ENCODE measurements around the gene CCDC93. TPM values are rescaled to one million over a fixed set of nuclear protein-coding genes. Genes with fewer than 3 reads are reported as not detected.

CCDC93 gene
- total RNA-seq, 6 donors from 2014 or later = 19.6 to 141 (median 38.8) TPM

GRCh38 chr2:118059919-118060478, 46.1 kb upstream of the CCDC93 start:
- H3K27me3 ChIP-seq = no peaks in the 10 kb centered on the region
- ATAC-seq (ENCODE audit: low FRiP score in 2 of 2) (peak in 1 of 2 donors; percentile 72), DNase-seq (no peak)
- H3K9me3 ChIP-seq = no peaks in the 10 kb centered on the region
- TF ChIP-seq POLR2AphosphoS5 (IDR thresholded peaks at IDR 0.05) (no peak), EP300 (IDR thresholded peaks at IDR 0.05) (no peak), POLR2A (IDR thresholded peaks at IDR 0.05) (no peak)
- TF ChIP-seq, protein P1, sequence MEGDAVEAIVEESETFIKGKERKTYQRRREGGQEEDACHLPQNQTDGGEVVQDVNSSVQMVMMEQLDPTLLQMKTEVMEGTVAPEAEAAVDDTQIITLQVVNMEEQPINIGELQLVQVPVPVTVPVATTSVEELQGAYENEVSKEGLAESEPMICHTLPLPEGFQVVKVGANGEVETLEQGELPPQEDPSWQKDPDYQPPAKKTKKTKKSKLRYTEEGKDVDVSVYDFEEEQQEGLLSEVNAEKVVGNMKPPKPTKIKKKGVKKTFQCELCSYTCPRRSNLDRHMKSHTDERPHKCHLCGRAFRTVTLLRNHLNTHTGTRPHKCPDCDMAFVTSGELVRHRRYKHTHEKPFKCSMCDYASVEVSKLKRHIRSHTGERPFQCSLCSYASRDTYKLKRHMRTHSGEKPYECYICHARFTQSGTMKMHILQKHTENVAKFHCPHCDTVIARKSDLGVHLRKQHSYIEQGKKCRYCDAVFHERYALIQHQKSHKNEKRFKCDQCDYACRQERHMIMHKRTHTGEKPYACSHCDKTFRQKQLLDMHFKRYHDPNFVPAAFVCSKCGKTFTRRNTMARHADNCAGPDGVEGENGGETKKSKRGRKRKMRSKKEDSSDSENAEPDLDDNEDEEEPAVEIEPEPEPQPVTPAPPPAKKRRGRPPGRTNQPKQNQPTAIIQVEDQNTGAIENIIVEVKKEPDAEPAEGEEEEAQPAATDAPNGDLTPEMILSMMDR (IDR thresholded peaks at IDR 0.05) = no peak
- H3K4me1 ChIP-seq = peaks cover 0 to 6% (median 0%) of the 10 kb centered on the region in 4 donors
- 53 to 54% methylated on average over 4 of the region's 4 CpGs for WGBS, 2 donors
- H3K36me3 ChIP-seq = no peaks in the 10 kb centered on the region
- H3K27ac ChIP-seq = peak overlapping the region in 2 of 4 donors; percentile 3 to 60
- H3K4me3 ChIP-seq = no peak overlapping the region

GRCh38 chr2:118058951-118059350, 45.1 kb upstream of the CCDC93 start:
- WGBS, 2 donors = 89 to 90% methylated on average over 3 of the region's 3 CpGs
- H3K9me3 ChIP-seq = no peaks in the 10 kb centered on the region
- ATAC-seq (ENCODE audit: low FRiP score in 2 of 2) (no peak), DNase-seq (no peak)
- H3K27me3 ChIP-seq = no peaks in the 10 kb centered on the region
- peaks cover 0 to 6% (median 0%) of the 10 kb centered on the region in 4 donors for H3K4me1 ChIP-seq
- no peak overlapping the region for H3K4me3 ChIP-seq
- no peaks in the 10 kb centered on the region for H3K36me3 ChIP-seq
- TF ChIP-seq EP300 (IDR thresholded peaks at IDR 0.05) (no peak), POLR2AphosphoS5 (IDR thresholded peaks at IDR 0.05) (no peak), POLR2A (IDR thresholded peaks at IDR 0.05) (no peak)
- TF ChIP-seq, protein P1 (IDR thresholded peaks at IDR 0.05) = no peak
- H3K27ac ChIP-seq = no peak overlapping the region

GRCh38 chr2:118056801-118057200, 42.9 kb upstream of the CCDC93 start:
- Histone ChIP-seq H3K36me3 (no peaks in the 10 kb centered on the region), H3K27ac (no peak overlapping the region), H3K4me3 (no peak overlapping the region), H3K27me3 (no peaks in the 10 kb centered on the region), H3K4me1 (peaks cover 0 to 4% (median 0%) of the 10 kb centered on the region in 4 donors), H3K9me3 (no peaks in the 10 kb centered on the region)
- WGBS, 2 donors = 95 to 96% methylated on average over 3 of the region's 3 CpGs
- TF ChIP-seq, protein P1 (IDR thresholded peaks at IDR 0.05) = no peak
- TF ChIP-seq EP300 (IDR thresholded peaks at IDR 0.05) (no peak), POLR2A (IDR thresholded peaks at IDR 0.05) (no peak)
- DNase-seq (no peak), ATAC-seq (ENCODE audit: low FRiP score in 2 of 2) (no peak)

DNA sequence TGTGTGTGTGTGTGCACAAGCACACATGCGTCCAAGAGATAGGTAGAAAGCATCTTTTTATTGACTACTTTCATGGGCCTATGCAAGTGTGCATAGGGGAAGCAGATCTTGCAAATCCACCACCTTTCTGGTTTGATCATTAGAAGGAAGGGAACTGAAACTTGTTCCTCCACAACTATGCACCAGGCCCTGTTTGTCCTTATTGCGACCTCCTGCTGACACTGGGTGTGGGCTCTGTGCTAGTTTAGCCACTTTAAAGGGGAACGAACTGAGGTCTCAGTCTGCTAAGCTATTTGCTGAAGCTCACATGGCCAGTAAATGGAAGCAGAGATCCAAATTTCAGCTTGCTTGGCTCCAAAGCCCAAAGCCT, 42.3 kb upstream of the CCDC93 start:
- TF ChIP-seq POLR2A (IDR thresholded peaks at IDR 0.05) = no peak
- TF ChIP-seq POLR2AphosphoS5 (IDR thresholded peaks at IDR 0.05) = no peak
- no peak for TF ChIP-seq EP300 (IDR thresholded peaks at IDR 0.05)
- TF ChIP-seq, protein P1 (IDR thresholded peaks at IDR 0.05) = no peak
- 49 to 85% methylated on average over 1 to 3 of the region's 3 CpGs for WGBS, 2 donors
- peak in 1 of 2 donors; percentile 50 for DNase-seq
- H3K4me1 ChIP-seq = peaks cover 0 to 2% (median 0%) of the 10 kb centered on the region in 4 donors
- H3K4me3 ChIP-seq = no peak overlapping the region
- H3K36me3 ChIP-seq = no peaks in the 10 kb centered on the region
- H3K27me3 ChIP-seq = no peaks in the 10 kb centered on the region
- H3K27ac ChIP-seq = no peak overlapping the region
- no peaks in the 10 kb centered on the region for H3K9me3 ChIP-seq
- ATAC-seq (ENCODE audit: low FRiP score in 2 of 2) = peak; percentile 76 to 82

GRCh38 chr2:118055512-118056164, 41.8 kb upstream of the CCDC93 start:
- WGBS, 2 donors = 70 to 83% methylated on average over 9 to 10 of the region's 10 CpGs
- H3K4me3 ChIP-seq = no peak overlapping the region
- H3K27me3 ChIP-seq = no peaks in the 10 kb centered on the region
- H3K36me3 ChIP-seq = no peaks in the 10 kb centered on the region
- TF ChIP-seq EP300 (IDR thresholded peaks at IDR 0.05) = no peak
- no peak for TF ChIP-seq POLR2A (IDR thresholded peaks at IDR 0.05)
- TF ChIP-seq, protein P1 (IDR thresholded peaks at IDR 0.05) = no peak
- TF ChIP-seq POLR2AphosphoS5 (IDR thresholded peaks at IDR 0.05) = no peak
- DNase-seq = no peak
- no peak for ATAC-seq (ENCODE audit: low FRiP score in 2 of 2)
- no peaks in the 10 kb centered on the region for H3K9me3 ChIP-seq
- H3K4me1 ChIP-seq = no peaks in the 10 kb centered on the region
- no peak overlapping the region for H3K27ac ChIP-seq
